ENCODE data around the gene ARL2BP. TPM values are rescaled to one million over a fixed set of nuclear protein-coding genes. Genes with fewer than 3 reads are reported as not detected.

Gene ARL2BP
- total and polyA plus RNA-seq, 2 of the 13 experiments (the other 11 are each of a cell fraction or from before 2014, with no cell fraction given), result 64.3 to 67.6 TPM

DNA sequence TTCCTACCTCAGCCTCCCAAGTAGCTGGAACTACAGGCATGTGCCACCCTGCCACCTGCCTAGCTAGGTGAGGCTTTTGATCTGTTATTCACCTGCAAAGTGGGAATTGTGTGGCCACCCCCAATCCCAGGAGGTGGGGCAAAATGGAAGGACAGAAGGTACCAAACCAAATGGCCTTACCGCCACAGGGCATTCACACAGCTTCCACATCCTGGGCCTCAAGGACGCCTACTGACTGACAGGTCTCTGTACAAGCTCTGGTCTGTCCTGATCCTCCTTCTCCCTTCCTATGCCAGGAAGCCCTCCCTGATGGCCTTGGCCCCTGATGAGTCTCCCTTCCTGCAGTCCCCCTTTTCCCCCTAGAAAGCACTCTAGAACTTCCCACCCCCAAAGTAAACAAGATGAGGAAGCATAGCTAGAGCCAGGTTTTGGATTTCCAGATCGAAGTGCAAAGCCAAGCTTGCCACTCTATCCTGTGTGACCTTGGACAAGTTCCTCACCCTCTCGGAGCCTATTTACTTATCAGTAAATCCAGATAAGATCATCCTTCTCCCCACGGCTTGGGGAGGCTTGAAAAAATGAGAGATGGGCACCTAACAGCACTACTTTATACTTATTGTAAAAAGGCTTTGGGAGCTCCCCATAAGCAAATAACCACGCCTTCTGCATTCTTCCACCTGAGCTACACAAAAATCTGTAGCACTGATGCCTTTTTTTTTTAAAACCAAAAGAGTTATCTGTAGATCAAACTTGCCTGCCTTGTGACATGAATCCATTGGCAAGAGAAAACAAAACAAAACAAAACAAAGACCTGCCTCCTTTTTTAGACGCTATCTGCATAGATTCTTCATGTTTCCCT lies 35.0 kb downstream of the ARL2BP start (continued):
- TF ChIP-seq ZSCAN31 (CRISPR knock-in tag; IDR thresholded peaks at IDR 0.05; ENCODE audit: low read depth), result peak; percentile 50; the same call in 1 of the 2 replicates
- TF ChIP-seq, protein P1, sequence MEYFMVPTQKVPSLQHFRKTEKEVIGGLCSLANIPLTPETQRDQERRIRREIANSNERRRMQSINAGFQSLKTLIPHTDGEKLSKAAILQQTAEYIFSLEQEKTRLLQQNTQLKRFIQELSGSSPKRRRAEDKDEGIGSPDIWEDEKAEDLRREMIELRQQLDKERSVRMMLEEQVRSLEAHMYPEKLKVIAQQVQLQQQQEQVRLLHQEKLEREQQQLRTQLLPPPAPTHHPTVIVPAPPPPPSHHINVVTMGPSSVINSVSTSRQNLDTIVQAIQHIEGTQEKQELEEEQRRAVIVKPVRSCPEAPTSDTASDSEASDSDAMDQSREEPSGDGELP (IDR thresholded peaks at IDR 0.05; ENCODE audit: borderline replicate concordance, low read depth), result peak; percentile 71; the same call in 1 of the 2 replicates
- TF ChIP-seq ZBTB20 (CRISPR knock-in tag; IDR thresholded peaks at IDR 0.05; ENCODE audit: borderline replicate concordance, low read depth), result peak; percentile 98
- TF ChIP-seq HINFP (CRISPR knock-in tag; IDR thresholded peaks at IDR 0.05; ENCODE audit: low read depth), result peak; percentile 64; the same call in 1 of the 2 replicates
- no peak for TF ChIP-seq ZNF841 (CRISPR knock-in tag; IDR thresholded peaks at IDR 0.05; ENCODE audit: borderline replicate concordance)
- TF ChIP-seq ZFP90 (CRISPR knock-in tag; IDR thresholded peaks at IDR 0.05; ENCODE audit: borderline replicate concordance), result no peak
- no peak for TF ChIP-seq ZNF207 (IDR thresholded peaks at IDR 0.05; ENCODE audit: borderline replicate concordance)
- 0 out of 2 replicates have a peak, but pooled peaks have one; percentile 35 for TF ChIP-seq ELF4 (CRISPR knock-in tag; IDR thresholded peaks at IDR 0.05; ENCODE audit: borderline replicate concordance)
- TF ChIP-seq, protein P2, sequence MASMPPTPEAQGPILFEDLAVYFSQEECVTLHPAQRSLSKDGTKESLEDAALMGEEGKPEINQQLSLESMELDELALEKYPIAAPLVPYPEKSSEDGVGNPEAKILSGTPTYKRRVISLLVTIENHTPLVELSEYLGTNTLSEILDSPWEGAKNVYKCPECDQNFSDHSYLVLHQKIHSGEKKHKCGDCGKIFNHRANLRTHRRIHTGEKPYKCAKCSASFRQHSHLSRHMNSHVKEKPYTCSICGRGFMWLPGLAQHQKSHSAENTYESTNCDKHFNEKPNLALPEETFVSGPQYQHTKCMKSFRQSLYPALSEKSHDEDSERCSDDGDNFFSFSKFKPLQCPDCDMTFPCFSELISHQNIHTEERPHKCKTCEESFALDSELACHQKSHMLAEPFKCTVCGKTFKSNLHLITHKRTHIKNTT (CRISPR knock-in tag; IDR thresholded peaks at IDR 0.05), result no peak
- TF ChIP-seq AHR (CRISPR knock-in tag; IDR thresholded peaks at IDR 0.05), result peak; percentile 53; the same call in 1 of the 2 replicates
- peak; percentile 84 for TF ChIP-seq KLF11 (CRISPR knock-in tag; IDR thresholded peaks at IDR 0.05)
- TF ChIP-seq SAP130 (CRISPR knock-in tag; IDR thresholded peaks at IDR 0.05; ENCODE audit: low read depth), result peak; percentile 92
- TF ChIP-seq ZNF263 (CRISPR knock-in tag; IDR thresholded peaks at IDR 0.05), result peak; percentile 78
- TF ChIP-seq AGO1 (IDR thresholded peaks at IDR 0.05; ENCODE audit: low read depth, low read length, poor library complexity, severe bottlenecking), result no peak
- no peak for TF ChIP-seq ZNF138 (CRISPR knock-in tag; IDR thresholded peaks at IDR 0.05; ENCODE audit: low read depth)
- TF ChIP-seq NR2C2 (CRISPR knock-in tag; IDR thresholded peaks at IDR 0.05; ENCODE audit: borderline replicate concordance), result peak; percentile 86
- peak; percentile 98 for TF ChIP-seq MEIS2 (CRISPR knock-in tag; IDR thresholded peaks at IDR 0.05)
- TF ChIP-seq FOXA3 (CRISPR knock-in tag; IDR thresholded peaks at IDR 0.05), result peak; percentile 100
- peak; percentile 77; the same call in 1 of the 2 replicates for TF ChIP-seq ZNF362 (CRISPR knock-in tag; IDR thresholded peaks at IDR 0.05; ENCODE audit: borderline replicate concordance)
- peak; percentile 70; the same call in 1 of the 2 replicates for TF ChIP-seq ZSCAN22 (CRISPR knock-in tag; IDR thresholded peaks at IDR 0.05)
- TF ChIP-seq ARID2 (CRISPR knock-in tag; IDR thresholded peaks at IDR 0.05; ENCODE audit: borderline replicate concordance), result no peak
